Small intestine (tissue), 7 donors: ENCODE data around the gene CCDC88A. TPM values are rescaled to one million over a fixed set of nuclear protein-coding genes. Genes with fewer than 3 reads are reported as not detected.

Experiments
- DNase-seq, 2 donors: peaks; one replicate each; pipeline versions ENCODE4 v3.0.0 to v3.0.0-alpha.2; 2013
- FAIRE-seq: peaks from 2 replicates; lab custom pipeline; 2012; peaks lifted over from hg19 to GRCh38; lab: Jason Lieb, UNC
- H3K27ac ChIP-seq, 3 donors: one replicate each; pipeline ENCODE4 v1.5.1; 2013; ENCODE audit warnings: low read length in 2 of 3, mild to moderate bottlenecking in 2 of 3, control low read depth in 1 of 3, inconsistent platforms in 1 of 3, low read depth in 1 of 3, moderate library complexity in 1 of 3
- H3K27me3 ChIP-seq, 3 donors: one replicate each; pipeline ENCODE4 v1.6.1; 2013; ENCODE audit warnings: low read length in 3 of 3, inconsistent platforms in 1 of 3; ENCODE audit not compliant: control insufficient read depth in 3 of 3, insufficient read depth in 3 of 3
- H3K36me3 ChIP-seq, 3 donors: one replicate each; pipeline ENCODE4 v1.6.1; 2013; ENCODE audit warnings: low read length in 3 of 3, inconsistent platforms in 1 of 3, low read depth in 1 of 3, mild to moderate bottlenecking in 1 of 3, moderate library complexity in 1 of 3; ENCODE audit not compliant: control insufficient read depth in 3 of 3, insufficient read depth in 2 of 3
- H3K4me1 ChIP-seq, 3 donors: one replicate each; pipeline ENCODE4 v1.6.1; 2013; ENCODE audit warnings: low read length in 2 of 3, inconsistent platforms in 1 of 3, low read depth in 1 of 3, mild to moderate bottlenecking in 1 of 3, moderate library complexity in 1 of 3; ENCODE audit not compliant: control insufficient read depth in 3 of 3, insufficient read depth in 2 of 3
- H3K4me3 ChIP-seq, 3 donors: one replicate each; pipeline ENCODE4 v1.5.1; 2013; ENCODE audit warnings: low read length in 3 of 3, control low read depth in 1 of 3, inconsistent platforms in 1 of 3, low read depth in 1 of 3, mild to moderate bottlenecking in 1 of 3, moderate library complexity in 1 of 3
- H3K9me3 ChIP-seq, 2 donors: one replicate each; pipeline ENCODE4 v1.6.1; 2013; ENCODE audit warnings: low read depth in 1 of 2, low read length in 1 of 2; ENCODE audit not compliant: control insufficient read depth in 2 of 2, insufficient read depth in 1 of 2
- WGBS, 3 donors: extraction: QIAGEN DNeasy Blood & Tissue Kit; methylation state at CpG; one replicate each; pipeline ENCODE4 v1.1.7; 2013; 5-methylcytosine and 5-hydroxymethylcytosine counted together
- polyA plus RNA-seq, 4 donors: library from polyadenylated mRNA; stranded (reverse) in 3 of 4; unstranded in 1 of 4; fragments of 200-250 nt in 3 of 4; fragments of 120-200 nt in 1 of 4; gene quantifications; one replicate each; pipeline versions ENCODE4 v1.2.1 to v1.2.3, GENCODE V29; 2013
- donor health status: healthy with polysubstance abuse.
- donor health status: control.
- donor health status: control.
- donor health status: Bipolar disorder and iron deficiency.
- donor health status: healthy.

CCDC88A gene
- polyA plus RNA-seq, 4 donors: 0.67 to 12.9 (median 4.0) TPM

DNA sequence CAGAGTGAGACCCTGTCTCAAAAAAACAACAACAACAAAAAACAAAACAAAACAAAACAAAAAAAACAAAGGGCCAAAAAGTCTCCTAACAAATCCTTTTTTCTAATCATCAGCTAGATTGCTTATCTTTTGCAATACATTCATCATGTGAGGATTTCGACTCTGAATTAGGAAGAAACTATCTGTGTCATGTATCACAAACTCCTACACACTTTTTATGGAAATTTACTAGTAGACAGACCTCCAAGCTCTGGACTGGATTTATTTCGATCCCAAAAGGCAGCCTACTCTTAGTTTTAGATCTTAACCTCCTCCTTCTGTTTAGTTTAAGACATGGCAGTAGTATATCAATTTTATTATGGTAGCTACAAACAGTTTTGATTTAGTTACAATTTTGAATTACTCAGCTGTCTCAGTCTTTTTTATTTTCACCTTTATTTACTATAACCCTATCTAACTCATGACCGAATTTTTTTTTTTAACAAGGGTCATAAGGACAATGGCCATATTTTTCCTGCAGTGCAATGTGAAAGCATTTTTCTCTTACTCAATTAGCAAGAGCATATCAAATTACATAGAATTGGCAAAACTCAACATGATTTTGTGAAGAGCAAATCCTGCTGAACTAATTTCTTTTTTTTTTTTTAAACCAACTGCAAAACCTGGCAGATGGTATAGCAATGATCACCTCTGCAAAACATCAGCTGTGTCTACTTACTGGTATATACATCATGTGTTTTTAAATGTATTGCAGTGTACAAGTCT is 10.7 kb upstream of the CCDC88A start:
- no peak overlapping the region for H3K4me3 ChIP-seq
- DNase-seq (no peak), FAIRE-seq (no peak)
- WGBS, 3 donors: 64 to 72% (median 69%) methylated on average over 3 of the region's 3 CpGs
- H3K27me3 ChIP-seq: no peaks in the 10 kb centered on the region
- no peaks in the 10 kb centered on the region for H3K9me3 ChIP-seq
- no peaks in the 10 kb centered on the region for H3K36me3 ChIP-seq
- H3K4me1 ChIP-seq: no peaks in the 10 kb centered on the region
- no peak overlapping the region for H3K27ac ChIP-seq

GRCh38 chr2:55428258-55428657 is 8.6 kb upstream of the CCDC88A start:
- WGBS, 3 donors: 84 to 90% (median 86%) methylated on average over 3 of the region's 3 CpGs
- no peak overlapping the region for H3K27ac ChIP-seq
- no peak overlapping the region for H3K4me3 ChIP-seq
- H3K36me3 ChIP-seq: no peaks in the 10 kb centered on the region
- no peaks in the 10 kb centered on the region for H3K9me3 ChIP-seq
- no peaks in the 10 kb centered on the region for H3K27me3 ChIP-seq
- H3K4me1 ChIP-seq: no peaks in the 10 kb centered on the region
- DNase-seq (no peak), FAIRE-seq (no peak)

GRCh38 chr2:55425431-55425831 is 5.8 kb upstream of the CCDC88A start:
- Histone ChIP-seq H3K27ac (no peak overlapping the region), H3K4me3 (no peak overlapping the region), H3K4me1 (no peaks in the 10 kb centered on the region), H3K9me3 (no peaks in the 10 kb centered on the region), H3K27me3 (no peaks in the 10 kb centered on the region), H3K36me3 (no peaks in the 10 kb centered on the region)
- WGBS, 3 donors: 39 to 65% (median 47%) methylated on average over 3 of the region's 3 CpGs
- FAIRE-seq (no peak), DNase-seq (peak in 1 of 2 donors; percentile 20)

DNA sequence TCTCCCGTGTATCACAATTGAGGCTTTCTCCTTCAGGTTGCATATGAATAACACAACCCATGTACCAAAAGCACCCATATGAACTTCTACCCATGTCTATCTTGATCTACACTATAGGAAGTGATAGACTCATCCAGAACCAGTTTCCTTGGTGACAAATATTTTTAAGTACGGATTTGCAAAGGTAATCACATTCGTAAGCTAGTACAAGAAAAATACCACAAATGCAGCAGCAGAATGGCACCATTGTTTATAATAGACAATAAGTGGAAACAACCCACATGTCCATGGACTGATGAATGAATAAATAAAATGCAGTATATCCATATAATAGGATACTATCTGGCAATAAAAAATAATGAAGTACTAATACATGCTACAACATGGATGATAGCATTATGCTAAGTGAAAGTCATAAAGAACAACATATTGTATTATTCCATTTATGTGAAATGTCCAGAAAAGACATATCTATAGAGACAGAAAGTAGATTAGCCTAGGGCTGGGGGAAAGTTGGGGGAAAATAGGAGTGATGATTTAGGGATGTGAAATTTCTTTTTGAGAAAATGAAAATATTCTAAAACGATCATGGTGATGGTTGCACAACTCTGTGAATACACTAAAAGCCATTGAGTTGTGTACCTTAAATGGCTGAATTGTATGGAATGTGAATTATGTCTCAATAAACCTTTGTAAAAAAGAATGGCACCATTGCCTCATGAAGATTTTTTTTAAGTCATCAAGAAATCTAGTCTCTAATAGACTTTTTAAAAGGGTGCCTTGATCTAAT is 3.4 kb upstream of the CCDC88A start:
- H3K36me3 ChIP-seq: no peaks in the 10 kb centered on the region
- FAIRE-seq: no peak

GRCh38 chr2:55421326-55421725 is 1.7 kb upstream of the CCDC88A start:
- Histone ChIP-seq H3K4me1 (no peaks in the 10 kb centered on the region), H3K27me3 (peaks cover 0 to 12% (median 0%) of the 10 kb centered on the region in 3 donors), H3K27ac (no peak overlapping the region), H3K36me3 (no peaks in the 10 kb centered on the region), H3K9me3 (no peaks in the 10 kb centered on the region), H3K4me3 (no peak overlapping the region)
- DNase-seq (no peak), FAIRE-seq (no peak)
- 70 to 92% (median 81%) methylated on average over 5 of the region's 5 CpGs for WGBS, 3 donors

More for the DNA sequence above, 3.4 kb upstream of the CCDC88A start:
- DNase-seq: no peak
- H3K9me3 ChIP-seq: no peaks in the 10 kb centered on the region
- no peak overlapping the region for H3K4me3 ChIP-seq
- H3K27ac ChIP-seq: no peak overlapping the region
- H3K27me3 ChIP-seq: peaks cover 0 to 12% (median 0%) of the 10 kb centered on the region in 3 donors
- WGBS, 3 donors: 57 to 65% (median 61%) methylated on average over 4 of the region's 4 CpGs
- no peaks in the 10 kb centered on the region for H3K4me1 ChIP-seq

DNA sequence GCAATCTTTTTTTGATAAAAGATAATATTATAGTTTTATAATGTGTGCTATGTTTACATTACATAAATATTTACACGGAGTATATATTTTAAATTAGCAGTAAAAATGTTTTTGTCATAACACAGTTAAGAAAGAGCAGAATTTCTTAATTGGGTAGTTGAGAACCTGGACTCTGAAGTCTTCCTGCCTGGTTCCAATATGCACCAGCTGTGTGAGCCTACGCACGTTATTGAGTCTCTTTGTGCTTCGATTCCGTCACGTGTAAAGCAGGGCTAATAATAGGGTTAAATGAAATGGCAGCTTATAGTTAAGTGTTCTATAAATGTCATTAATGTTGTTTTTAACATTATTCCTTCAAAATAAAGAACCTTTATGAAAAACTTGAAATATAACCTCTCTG is 1.2 kb upstream of the CCDC88A start:
- no peak for FAIRE-seq
- 30 to 53% (median 51%) methylated on average over 6 of the region's 6 CpGs for WGBS, 3 donors

GRCh38 chr2:55420439-55420725 is 726 bp upstream of the CCDC88A start:
- H3K27ac ChIP-seq: peak overlapping the region in 2 of 3 donors; percentile 62 to 77
- peaks cover 0 to 12% (median 0%) of the 10 kb centered on the region in 3 donors for H3K27me3 ChIP-seq
- no peak for DNase-seq
- 0% methylated on average over 3 of the region's 3 CpGs for WGBS, 3 donors
- H3K4me3 ChIP-seq: peak overlapping the region; percentile 58 to 70 (median 67)
- no peaks in the 10 kb centered on the region for H3K4me1 ChIP-seq
- no peaks in the 10 kb centered on the region for H3K9me3 ChIP-seq
- no peak for FAIRE-seq
- no peaks in the 10 kb centered on the region for H3K36me3 ChIP-seq

More for the DNA sequence above, 1.2 kb upstream of the CCDC88A start:
- H3K4me3 ChIP-seq: no peak overlapping the region
- peak in 1 of 2 donors; percentile 14 for DNase-seq
- H3K27me3 ChIP-seq: peaks cover 0 to 12% (median 0%) of the 10 kb centered on the region in 3 donors
- H3K36me3 ChIP-seq: no peaks in the 10 kb centered on the region
- H3K9me3 ChIP-seq: no peaks in the 10 kb centered on the region
- H3K4me1 ChIP-seq: no peaks in the 10 kb centered on the region
- H3K27ac ChIP-seq: no peak overlapping the region

GRCh38 chr2:55419233-55419678 is 400 bp downstream of the CCDC88A start:
- H3K36me3 ChIP-seq: no peaks in the 10 kb centered on the region
- DNase-seq: peak in 1 of 2 donors; percentile 11
- WGBS, 3 donors: 1 to 2% (median 2%) methylated on average over 26 to 31 of the region's 31 CpGs
- H3K27me3 ChIP-seq: peaks cover 0 to 12% (median 0%) of the 10 kb centered on the region in 3 donors
- H3K27ac ChIP-seq: peak overlapping the region; percentile 69 to 91 (median 79)
- no peaks in the 10 kb centered on the region for H3K4me1 ChIP-seq
- FAIRE-seq: no peak
- H3K9me3 ChIP-seq: no peaks in the 10 kb centered on the region
- H3K4me3 ChIP-seq: peak overlapping the region; percentile 58 to 70 (median 67)
